ENCODE measurements around the gene KAT2B.
A peak's percentile ranks its signal among the peaks of the same experiment; 100 is the strongest.
"Not testable (repeated sequence)": the region's sequence is repeated elsewhere in the genome, so short reads cannot be mapped to it uniquely, and the experiment has no call there.

The KAT2B gene

GRCh38 chr3:20042331-20042730 is 2.1 kb downstream of the KAT2B start:
- no peak for DNase-seq

- peak; percentile 63 for DNase-seq
These were observed 3.1 kb downstream of the KAT2B start for GRCh38 chr3:20043396-20043795.

GRCh38 chr3:20043825-20044224 is 3.6 kb downstream of the KAT2B start:
- no peak for DNase-seq

GRCh38 chr3:20045141-20045540 is 4.9 kb downstream of the KAT2B start:
- DNase-seq = not testable (repeated sequence)

GRCh38 chr3:20046556-20046955 is 6.3 kb downstream of the KAT2B start:
- DNase-seq = no peak

- DNase-seq = no peak
These were observed 7.1 kb downstream of the KAT2B start for GRCh38 chr3:20047341-20047779.

GRCh38 chr3:20047976-20048883 is 8.0 kb downstream of the KAT2B start:
- DNase-seq = no peak

GRCh38 chr3:20051123-20051806 is 11.0 kb downstream of the KAT2B start:
- DNase-seq = no peak

GRCh38 chr3:20052851-20053250 is 12.6 kb downstream of the KAT2B start:
- DNase-seq = no peak

- peak; percentile 97 for DNase-seq
These were observed 14.3 kb downstream of the KAT2B start for GRCh38 chr3:20054549-20054987.

GRCh38 chr3:20055020-20055775 is 15.0 kb downstream of the KAT2B start:
- DNase-seq = peak; percentile 67

GRCh38 chr3:20055842-20056241 is 15.6 kb downstream of the KAT2B start:
- DNase-seq = no peak

GRCh38 chr3:20056725-20057611 is 16.7 kb downstream of the KAT2B start:
- peak; percentile 91 for DNase-seq

GRCh38 chr3:20057612-20058180 is 17.4 kb downstream of the KAT2B start:
- DNase-seq = no peak

GRCh38 chr3:20059929-20060328 is 19.7 kb downstream of the KAT2B start:
- DNase-seq = no peak

GRCh38 chr3:20060974-20061685 is 20.9 kb downstream of the KAT2B start:
- peak; percentile 85 for DNase-seq

- no peak for DNase-seq
These were observed 22.8 kb downstream of the KAT2B start for GRCh38 chr3:20062996-20063395.

GRCh38 chr3:20064387-20064786 is 24.1 kb downstream of the KAT2B start:
- DNase-seq = no peak

- no peak for DNase-seq
These were observed 24.7 kb downstream of the KAT2B start for GRCh38 chr3:20064796-20065564.

GRCh38 chr3:20066079-20066478 is 25.8 kb downstream of the KAT2B start:
- no peak for DNase-seq
